Measurements from ENCODE around the gene GNAS-AS1. TPM values are rescaled to one million over a fixed set of nuclear protein-coding genes. Genes with fewer than 3 reads are reported as not detected.

GNAS-AS1 gene
- under 1 TPM; 0.37 to 0.80 TPM for total RNA-seq
- long read RNA-seq, result 0 reads

DNA sequence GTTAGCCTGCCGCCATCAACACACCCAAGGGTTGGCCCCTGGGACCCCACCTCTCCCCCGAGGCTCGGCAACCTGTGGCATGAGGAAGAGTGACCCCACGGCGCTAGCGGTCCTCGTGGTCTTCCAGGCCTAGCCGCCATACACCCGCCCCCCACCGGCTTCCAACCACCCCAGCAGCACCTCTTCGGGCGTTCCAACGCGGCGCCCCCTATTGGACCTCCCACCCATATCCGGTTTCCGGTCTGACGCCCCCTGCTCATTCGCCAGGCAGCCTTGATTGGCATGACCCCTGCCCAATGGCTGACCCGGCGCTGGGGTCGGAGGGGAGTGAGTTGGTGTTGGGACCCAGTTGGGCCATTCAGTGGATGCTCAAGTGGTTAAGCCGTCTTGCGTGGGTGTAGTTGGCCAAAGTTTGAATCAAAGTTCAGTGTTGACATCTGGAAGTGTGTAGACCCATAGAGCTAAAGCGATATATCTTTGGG lies at the start of gene GNAS-AS1:
Gene GNAS-AS1, minus strand, starts transcription at position 210 of the 482 bp plus-strand sequence.
- DNase-seq, result peak; percentile 78
- peak; percentile 91 to 93 for ATAC-seq
- intact Hi-C loops (cut with DNase I), result no loop called here

DNA sequence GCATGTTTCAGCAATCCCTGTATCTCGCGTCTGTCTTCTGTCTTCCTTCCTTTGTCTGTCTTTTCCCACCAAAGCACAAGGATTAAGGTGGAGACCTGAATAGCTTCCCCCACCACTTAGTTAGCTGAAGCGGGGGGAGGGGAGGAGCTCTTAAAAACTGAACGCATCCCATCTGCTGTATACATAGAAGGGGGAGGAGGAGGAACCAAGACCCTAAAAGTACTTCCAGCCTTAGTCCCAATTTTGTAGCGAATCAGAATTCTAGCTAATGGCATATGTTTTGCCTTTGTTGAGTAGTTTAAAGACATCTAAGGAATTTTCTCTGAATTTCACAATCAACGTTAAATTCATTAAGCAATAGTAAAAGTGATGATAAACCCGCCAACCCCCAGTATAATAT lies 49.7 kb upstream of the GNAS-AS1 start:
- ATAC-seq (peak in 1 of 2 donors; percentile 24), DNase-seq (no peak)
- intact Hi-C loops (cut with DNase I), result no loop called here

GRCh38 chr20:58899512-58899911 lies 48.8 kb upstream of the GNAS-AS1 start:
- intact Hi-C loops (cut with DNase I), result loop anchor here (5.0 to 10.0 kb wide), 2 partner anchors 85 to 88 kb away; partner anchors contain the start of gene NELFCD (in 1 of the 2)
- ATAC-seq (no peak), DNase-seq (no peak)

- no peak for DNase-seq
- ATAC-seq, result no peak
- intact Hi-C loops (cut with DNase I), result loop anchor here (5.0 to 10.0 kb wide), 2 partner anchors 86 to 88 kb away; partner anchors contain the start of gene NELFCD (in 1 of the 2)
Observed at GRCh38 chr20:58898629-58899408, 48.1 kb upstream of the GNAS-AS1 start.

GRCh38 chr20:58897488-58897887 lies 46.8 kb upstream of the GNAS-AS1 start:
- intact Hi-C loops (cut with DNase I), result loop anchor here (5.0 to 10.0 kb wide), 2 partner anchors 87 to 90 kb away; partner anchors contain the start of gene NELFCD (in 1 of the 2)
- ATAC-seq (no peak), DNase-seq (no peak)

DNA sequence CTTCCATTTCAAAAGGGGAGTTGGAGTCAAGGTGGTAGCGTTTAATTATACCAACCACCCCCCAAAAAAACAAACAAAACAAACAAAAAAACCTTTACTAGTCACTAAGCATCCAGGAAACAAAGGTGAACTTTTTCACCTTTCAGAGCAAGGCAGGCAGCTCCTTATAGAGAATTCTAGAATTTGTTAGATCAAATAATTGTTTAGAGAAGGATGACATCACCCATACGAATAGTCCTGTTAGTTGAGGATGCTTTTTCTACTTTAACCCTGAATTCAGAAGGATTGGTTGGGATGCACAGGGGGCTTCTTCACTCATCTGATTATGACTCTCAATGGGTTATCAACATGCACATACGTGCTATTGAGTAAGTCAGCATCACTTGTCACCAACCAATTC lies 46.1 kb upstream of the GNAS-AS1 start:
- ATAC-seq (no peak), DNase-seq (no peak)
- intact Hi-C loops (cut with DNase I), result loop anchor here (5.0 to 10.0 kb wide), 2 partner anchors 88 to 90 kb away; partner anchors contain the start of gene NELFCD (in 1 of the 2)

GRCh38 chr20:58895448-58896180 lies 44.9 kb upstream of the GNAS-AS1 start:
- DNase-seq (no peak), ATAC-seq (no peak)
- intact Hi-C loops (cut with DNase I), result loop anchor here (5.0 to 10.0 kb wide), 2 partner anchors 89 to 92 kb away; partner anchors contain the start of gene NELFCD (in 1 of the 2)

GRCh38 chr20:58894652-58895447 lies 44.1 kb upstream of the GNAS-AS1 start:
- DNase-seq (no peak), ATAC-seq (no peak)
- intact Hi-C loops (cut with DNase I), result loop anchor here (5.0 to 10.0 kb wide), 3 partner anchors 90 to 137 kb away; partner anchors contain the start of genes ATP5F1E (in 1 of the 2) and NELFCD (in 1 of the 2)

GRCh38 chr20:58893355-58894120 lies 42.8 kb upstream of the GNAS-AS1 start:
- DNase-seq (no peak), ATAC-seq (no peak)
- intact Hi-C loops (cut with DNase I), result loop anchor here (5.0 to 10.0 kb wide), 2 partner anchors 91 to 139 kb away; partner anchors contain the start of genes ATP5F1E (in 1 of the 2) and NELFCD (in 1 of the 2)

GRCh38 chr20:58892932-58893224 lies 42.2 kb upstream of the GNAS-AS1 start:
- intact Hi-C loops (cut with DNase I), result loop anchor here (5.0 to 10.0 kb wide), 2 partner anchors 92 to 139 kb away; partner anchors contain the start of genes ATP5F1E (in 1 of the 2) and NELFCD (in 1 of the 2)
- DNase-seq (no peak), ATAC-seq (no peak)

- peak; percentile 13 to 39 for ATAC-seq
- intact Hi-C loops (cut with DNase I), result loop anchor here (5.0 to 10.0 kb wide), 2 partner anchors 92 to 140 kb away; partner anchors contain the start of genes ATP5F1E (in 1 of the 2) and NELFCD (in 1 of the 2)
- DNase-seq, result peak; percentile 81
Observed at GRCh38 chr20:58892141-58892931, 41.6 kb upstream of the GNAS-AS1 start.

GRCh38 chr20:58891718-58892140 lies 41.0 kb upstream of the GNAS-AS1 start:
- intact Hi-C loops (cut with DNase I), result loop anchor here (5.0 to 10.0 kb wide), 2 partner anchors 93 to 141 kb away; partner anchors contain the start of genes ATP5F1E (in 1 of the 2) and NELFCD (in 1 of the 2)
- peak; percentile 1 for ATAC-seq
- peak; percentile 63 for DNase-seq

- intact Hi-C loops (cut with DNase I), result loop anchor here (5.0 to 10.0 kb wide), 2 partner anchors 94 to 141 kb away; partner anchors contain the start of genes ATP5F1E (in 1 of the 2) and NELFCD (in 1 of the 2)
- ATAC-seq, result peak; percentile 63 to 72
- DNase-seq, result peak; percentile 82
Observed at GRCh38 chr20:58891086-58891717, 40.5 kb upstream of the GNAS-AS1 start.

- DNase-seq (peak; percentile 86), ATAC-seq (peak; percentile 66 to 78)
- intact Hi-C loops (cut with DNase I), result loop anchor here (5.0 to 10.0 kb wide), 2 partner anchors 94 to 142 kb away; partner anchors contain the start of genes ATP5F1E (in 1 of the 2) and NELFCD (in 1 of the 2)
Observed at GRCh38 chr20:58890518-58891085, 39.9 kb upstream of the GNAS-AS1 start.

GRCh38 chr20:58889798-58890517 lies 39.3 kb upstream of the GNAS-AS1 start:
- intact Hi-C loops (cut with DNase I), result loop anchor here (5.0 to 10.0 kb wide), 3 partner anchors 95 to 155 kb away; partner anchors contain the start of genes ATP5F1E (in 1 of the 2), NELFCD (in 1 of the 2) and PRELID3B (in 1 of the 2)
- ATAC-seq (peak in 1 of 2 donors; percentile 1), DNase-seq (no peak)

Data from left cardiac atrium (tissue), 4 donors.